ENCODE measurements around the gene TEKT1. TPM values are rescaled to one million over a fixed set of nuclear protein-coding genes. Genes with fewer than 3 reads are reported as not detected.

TEKT1 gene
- total RNA-seq, 2 donors from 2014 or later, result not detected

- TF ChIP-seq CTCF (IDR thresholded peaks at IDR 0.05), result no peak
- ATAC-seq (ENCODE audit: insufficient number of reproducible peaks, low FRiP score, low read depth), result no peak
- no peak for DNase-seq (ENCODE audit: low spot score)
- H3K27me3 ChIP-seq (replicated peaks; ENCODE audit: insufficient read depth), result no peaks in the 10 kb centered on the region
- H3K9me3 ChIP-seq, result no peaks in the 10 kb centered on the region
- no peaks in the 10 kb centered on the region for H3K36me3 ChIP-seq
- no peak overlapping the region for H3K27ac ChIP-seq
- H3K4me1 ChIP-seq (ENCODE audit: control insufficient read depth in 1 of 2, low read depth in 2 of 2), result no peaks in the 10 kb centered on the region
- no peak overlapping the region for H3K4me3 ChIP-seq
Measured at GRCh38 chr17:6867849-6868248, 36.3 kb upstream of the TEKT1 start.

GRCh38 chr17:6862825-6863224 lies 31.3 kb upstream of the TEKT1 start:
- no peak for TF ChIP-seq CTCF (IDR thresholded peaks at IDR 0.05)
- DNase-seq (ENCODE audit: low spot score) (no peak), ATAC-seq (ENCODE audit: insufficient number of reproducible peaks, low FRiP score, low read depth) (no peak)
- no peak overlapping the region for H3K4me3 ChIP-seq
- no peaks in the 10 kb centered on the region for H3K36me3 ChIP-seq
- no peaks in the 10 kb centered on the region for H3K27me3 ChIP-seq (replicated peaks; ENCODE audit: insufficient read depth)
- H3K9me3 ChIP-seq, result no peaks in the 10 kb centered on the region
- H3K27ac ChIP-seq, result no peak overlapping the region
- H3K4me1 ChIP-seq (ENCODE audit: control insufficient read depth in 1 of 2, low read depth in 2 of 2), result no peaks in the 10 kb centered on the region

- no peaks in the 10 kb centered on the region for H3K9me3 ChIP-seq
- no peaks in the 10 kb centered on the region for H3K27me3 ChIP-seq (replicated peaks; ENCODE audit: insufficient read depth)
- DNase-seq (ENCODE audit: low spot score), result no peak
Measured at GRCh38 chr17:6862122-6862521, 30.6 kb upstream of the TEKT1 start.

GRCh38 chr17:6857904-6858303 lies 26.4 kb upstream of the TEKT1 start:
- no peaks in the 10 kb centered on the region for H3K36me3 ChIP-seq
- no peak overlapping the region for H3K27ac ChIP-seq

More at GRCh38 chr17:6862122-6862521, 30.6 kb upstream of the TEKT1 start:
- no peak for ATAC-seq (ENCODE audit: insufficient number of reproducible peaks, low FRiP score, low read depth)
- H3K27ac ChIP-seq, result no peak overlapping the region
- no peaks in the 10 kb centered on the region for H3K36me3 ChIP-seq
- no peak for TF ChIP-seq CTCF (IDR thresholded peaks at IDR 0.05)
- H3K4me1 ChIP-seq (ENCODE audit: control insufficient read depth in 1 of 2, low read depth in 2 of 2), result no peaks in the 10 kb centered on the region
- no peak overlapping the region for H3K4me3 ChIP-seq

GRCh38 chr17:6857336-6857735 lies 25.8 kb upstream of the TEKT1 start:
- no peak for DNase-seq (ENCODE audit: low spot score)
- H3K9me3 ChIP-seq, result no peaks in the 10 kb centered on the region
- H3K36me3 ChIP-seq, result no peaks in the 10 kb centered on the region
- no peaks in the 10 kb centered on the region for H3K4me1 ChIP-seq (ENCODE audit: control insufficient read depth in 1 of 2, low read depth in 2 of 2)
- no peak overlapping the region for H3K27ac ChIP-seq
- no peaks in the 10 kb centered on the region for H3K27me3 ChIP-seq (replicated peaks; ENCODE audit: insufficient read depth)
- ATAC-seq (ENCODE audit: insufficient number of reproducible peaks, low FRiP score, low read depth), result no peak
- H3K4me3 ChIP-seq, result no peak overlapping the region
- TF ChIP-seq CTCF (IDR thresholded peaks at IDR 0.05), result no peak

More at GRCh38 chr17:6857904-6858303, 26.4 kb upstream of the TEKT1 start:
- Histone ChIP-seq H3K9me3 (no peaks in the 10 kb centered on the region), H3K4me3 (no peak overlapping the region), H3K4me1 (ENCODE audit: control insufficient read depth in 1 of 2, low read depth in 2 of 2) (no peaks in the 10 kb centered on the region), H3K27me3 (replicated peaks; ENCODE audit: insufficient read depth) (no peaks in the 10 kb centered on the region)
- DNase-seq (ENCODE audit: low spot score) (no peak), ATAC-seq (ENCODE audit: insufficient number of reproducible peaks, low FRiP score, low read depth) (no peak)
- no peak for TF ChIP-seq CTCF (IDR thresholded peaks at IDR 0.05)

Measured in thoracic aorta (tissue), 2 donors.